Mesendoderm (in vitro differentiated cells): ENCODE results near the gene GSTM3.

ENCODE experiments used
- DNase-seq: peaks from one replicate; pipeline ENCODE4 v3.0.0; 2013
- H2AK5ac ChIP-seq: 2 replicates; pipeline ENCODE4 v1.6.1; 2013; ENCODE audit warnings: low read length, inconsistent platforms
- H2BK120ac ChIP-seq: 2 replicates; pipeline ENCODE4 v1.6.1; 2013; ENCODE audit warnings: low read depth, mild to moderate bottlenecking, low read length, moderate library complexity, mixed read lengths
- H2BK15ac ChIP-seq: replicated peaks from 2 replicates; pipeline ENCODE4 v1.6.1; 2013; ENCODE audit warnings: low read depth, mild to moderate bottlenecking, moderate library complexity
- H2BK5ac ChIP-seq: 2 replicates; pipeline ENCODE4 v1.6.1; 2013; ENCODE audit warnings: low read length, inconsistent platforms
- H3K18ac ChIP-seq: 2 replicates; pipeline ENCODE4 v1.6.1; 2013; ENCODE audit warnings: mild to moderate bottlenecking, low read length, mixed read lengths
- H3K23ac ChIP-seq: one replicate; pipeline ENCODE4 v1.6.1; 2013; ENCODE audit warnings: low read length
- H3K27ac ChIP-seq: 2 replicates; pipeline ENCODE4 v1.5.1; 2013; ENCODE audit warnings: low read depth, mild to moderate bottlenecking, inconsistent platforms, low read length, moderate library complexity
- H3K27me3 ChIP-seq: 2 replicates; pipeline ENCODE4 v1.6.1; 2013; ENCODE audit warnings: low read length, control low read depth, mild to moderate bottlenecking, inconsistent platforms; ENCODE audit not compliant: insufficient read depth, poor library complexity
- H3K36me3 ChIP-seq: 2 replicates; pipeline ENCODE4 v1.6.1; 2013; ENCODE audit warnings: low read length, inconsistent platforms; ENCODE audit not compliant: control insufficient read depth, insufficient read depth
- H3K4ac ChIP-seq: one replicate; pipeline ENCODE4 v1.6.1; 2013; ENCODE audit warnings: low read depth, mild to moderate bottlenecking, low read length, moderate library complexity
- H3K4me1 ChIP-seq: 2 replicates; pipeline ENCODE4 v1.6.1; 2013; ENCODE audit warnings: low read depth, low read length, inconsistent platforms; ENCODE audit not compliant: control insufficient read depth
- H3K4me2 ChIP-seq: 2 replicates; pipeline ENCODE4 v1.6.1; 2013; ENCODE audit warnings: low read length
- H3K4me3 ChIP-seq: 2 replicates; pipeline ENCODE4 v1.5.1; 2013; ENCODE audit warnings: mild to moderate bottlenecking, low read length
- H3K56ac ChIP-seq: one replicate; pipeline ENCODE4 v1.6.1; 2013; ENCODE audit warnings: low read length
- H3K79me1 ChIP-seq: 2 replicates; pipeline ENCODE4 v1.6.1; 2013; ENCODE audit warnings: low read length, inconsistent platforms
- H3K79me2 ChIP-seq: 2 replicates; pipeline ENCODE4 v1.6.1; 2013; ENCODE audit warnings: mild to moderate bottlenecking, low read length; ENCODE audit not compliant: control insufficient read depth, insufficient read depth
- H3K9ac ChIP-seq: 2 replicates; pipeline ENCODE4 v1.6.1; 2013; ENCODE audit warnings: low read length, inconsistent platforms
- H4K5ac ChIP-seq: one replicate; pipeline ENCODE4 v1.6.1; 2013; ENCODE audit warnings: low read length
- H4K8ac ChIP-seq: one replicate; pipeline ENCODE4 v1.6.1; 2013; ENCODE audit warnings: low read depth, mild to moderate bottlenecking, control low read depth, low read length, moderate library complexity
- WGBS: extraction: QIAGEN DNeasy Blood & Tissue Kit; methylation state at CpG from one replicate; pipeline ENCODE4 v1.1.7; 2013; ENCODE audit warnings: low lambda C conversion rate, missing lambda C conversion rate; ENCODE audit not compliant: insufficient coverage; ENCODE audit errors: extremely low coverage; 5-methylcytosine and 5-hydroxymethylcytosine counted together

GSTM3 gene

DNA sequence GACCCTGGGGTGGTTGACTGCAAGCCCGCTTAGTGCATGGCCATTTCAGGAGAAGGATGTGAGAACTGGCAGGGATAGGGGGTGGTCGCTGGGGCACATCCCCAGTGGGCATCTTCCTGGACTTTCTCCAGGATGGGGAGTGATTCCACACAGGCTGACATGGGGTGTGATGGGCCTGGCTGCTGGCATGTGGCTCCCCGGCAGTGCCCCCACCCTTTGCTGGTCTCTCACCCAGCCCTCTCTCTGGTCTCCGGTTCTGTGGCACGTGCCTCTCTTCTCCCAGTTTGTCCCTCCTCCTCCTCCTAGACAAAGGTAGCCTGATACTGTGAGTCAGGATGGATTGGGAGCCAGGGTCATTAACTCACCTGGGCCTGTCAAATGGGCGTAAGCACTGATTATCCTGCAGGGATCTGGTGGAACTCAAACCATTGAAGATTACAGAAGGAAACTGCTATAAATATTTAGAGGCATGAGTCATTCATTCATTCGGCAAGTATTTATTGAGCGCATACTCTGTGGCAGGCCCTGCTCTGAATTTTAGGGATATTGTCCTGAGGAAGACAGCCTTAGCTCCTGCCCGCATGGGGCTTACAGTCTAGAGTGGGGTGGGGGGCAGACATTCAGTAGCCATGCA lies 46.5 kb upstream of the GSTM3 start:
- no peak overlapping the region for H3K23ac ChIP-seq
- no peak overlapping the region for H3K56ac ChIP-seq
- H3K18ac ChIP-seq: no peak overlapping the region
- no peaks in the 10 kb centered on the region for H3K27me3 ChIP-seq
- no peak overlapping the region for H3K4me3 ChIP-seq
- H3K36me3 ChIP-seq: no peaks in the 10 kb centered on the region
- no peak overlapping the region for H3K9ac ChIP-seq
- H2AK5ac ChIP-seq: no peak overlapping the region
- no peak for DNase-seq
- H3K27ac ChIP-seq: no peak overlapping the region
- no peaks in the 10 kb centered on the region for H3K79me2 ChIP-seq
- no peak overlapping the region for H2BK120ac ChIP-seq
- H2BK5ac ChIP-seq: no peak overlapping the region
- H3K4ac ChIP-seq: no peak overlapping the region
- no peaks in the 10 kb centered on the region for H3K79me1 ChIP-seq
- no peak overlapping the region for H4K5ac ChIP-seq
- no peak overlapping the region for H4K8ac ChIP-seq
- no peak overlapping the region for H3K4me2 ChIP-seq
- WGBS: no CpG with 5 or more reads among the region's 9 CpGs
- peaks cover 9% of the 10 kb centered on the region for H3K4me1 ChIP-seq
- no peak overlapping the region for H2BK15ac ChIP-seq

DNA sequence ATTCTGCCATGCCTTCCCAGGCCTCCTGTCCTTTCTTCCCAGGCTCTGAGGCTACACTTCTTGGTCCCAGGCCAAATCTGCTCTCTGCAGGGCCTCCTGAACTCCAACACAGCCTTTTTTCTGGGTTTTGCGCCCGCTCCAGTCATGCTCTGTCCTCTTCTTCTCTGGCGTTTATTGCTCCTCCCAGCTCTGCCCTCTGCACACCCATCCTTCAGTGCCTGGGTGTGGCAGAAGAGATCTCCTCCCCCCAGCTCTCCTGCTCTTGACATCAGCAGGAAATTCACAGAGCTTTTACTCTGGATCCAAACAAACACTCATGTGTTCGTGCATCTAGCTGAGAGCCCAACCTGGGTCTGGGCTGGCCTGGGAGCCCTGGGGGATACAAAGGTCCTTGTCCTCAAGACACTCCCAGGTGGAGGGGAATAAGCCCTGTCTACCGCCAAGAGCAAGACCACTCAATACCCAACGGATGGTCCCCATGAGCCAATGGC lies 45.7 kb upstream of the GSTM3 start:
- Histone ChIP-seq H3K4ac (no peak overlapping the region), H3K4me3 (no peak overlapping the region), H2BK5ac (no peak overlapping the region), H3K27me3 (no peaks in the 10 kb centered on the region), H4K5ac (no peak overlapping the region), H3K23ac (no peak overlapping the region), H3K56ac (no peak overlapping the region), H3K36me3 (no peaks in the 10 kb centered on the region), H2BK120ac (no peak overlapping the region), H4K8ac (no peak overlapping the region), H3K9ac (no peak overlapping the region), H3K27ac (no peak overlapping the region), H3K79me1 (no peaks in the 10 kb centered on the region), H3K79me2 (no peaks in the 10 kb centered on the region), H3K4me2 (no peak overlapping the region), H3K18ac (no peak overlapping the region), H2AK5ac (no peak overlapping the region), H2BK15ac (no peak overlapping the region), H3K4me1 (peaks cover 5% of the 10 kb centered on the region)
- DNase-seq: no peak
- WGBS: no CpG with 5 or more reads among the region's 6 CpGs

DNA sequence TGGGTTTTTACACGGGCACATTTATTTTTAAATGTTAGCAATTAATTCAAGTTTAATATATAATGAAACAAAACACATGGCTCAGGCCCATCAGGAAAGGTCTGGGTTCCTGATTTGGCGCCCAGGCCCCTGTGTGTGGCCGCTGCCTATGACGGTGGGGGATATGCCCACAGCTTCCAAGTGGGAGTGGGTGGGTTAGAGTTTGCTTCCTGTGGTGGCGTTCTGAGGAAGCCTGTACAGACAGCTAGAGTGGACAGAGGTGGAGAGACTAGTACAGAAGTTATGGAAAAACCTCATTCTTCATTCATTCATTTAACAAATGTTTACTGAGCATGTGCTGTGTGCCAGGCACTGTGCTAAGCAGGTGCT lies 45.3 kb upstream of the GSTM3 start:
- Histone ChIP-seq H2AK5ac (no peak overlapping the region), H3K18ac (no peak overlapping the region), H3K4me2 (no peak overlapping the region), H2BK120ac (no peak overlapping the region), H3K9ac (no peak overlapping the region), H4K8ac (no peak overlapping the region), H3K27me3 (no peaks in the 10 kb centered on the region), H2BK15ac (no peak overlapping the region), H3K4ac (no peak overlapping the region), H3K79me1 (no peaks in the 10 kb centered on the region), H3K56ac (no peak overlapping the region), H3K4me1 (peaks cover 3% of the 10 kb centered on the region), H2BK5ac (no peak overlapping the region), H3K79me2 (no peaks in the 10 kb centered on the region), H3K27ac (no peak overlapping the region), H4K5ac (no peak overlapping the region), H3K23ac (no peak overlapping the region), H3K4me3 (no peak overlapping the region), H3K36me3 (no peaks in the 10 kb centered on the region)
- no peak for DNase-seq
- no CpG with 5 or more reads among the region's 5 CpGs for WGBS

DNA sequence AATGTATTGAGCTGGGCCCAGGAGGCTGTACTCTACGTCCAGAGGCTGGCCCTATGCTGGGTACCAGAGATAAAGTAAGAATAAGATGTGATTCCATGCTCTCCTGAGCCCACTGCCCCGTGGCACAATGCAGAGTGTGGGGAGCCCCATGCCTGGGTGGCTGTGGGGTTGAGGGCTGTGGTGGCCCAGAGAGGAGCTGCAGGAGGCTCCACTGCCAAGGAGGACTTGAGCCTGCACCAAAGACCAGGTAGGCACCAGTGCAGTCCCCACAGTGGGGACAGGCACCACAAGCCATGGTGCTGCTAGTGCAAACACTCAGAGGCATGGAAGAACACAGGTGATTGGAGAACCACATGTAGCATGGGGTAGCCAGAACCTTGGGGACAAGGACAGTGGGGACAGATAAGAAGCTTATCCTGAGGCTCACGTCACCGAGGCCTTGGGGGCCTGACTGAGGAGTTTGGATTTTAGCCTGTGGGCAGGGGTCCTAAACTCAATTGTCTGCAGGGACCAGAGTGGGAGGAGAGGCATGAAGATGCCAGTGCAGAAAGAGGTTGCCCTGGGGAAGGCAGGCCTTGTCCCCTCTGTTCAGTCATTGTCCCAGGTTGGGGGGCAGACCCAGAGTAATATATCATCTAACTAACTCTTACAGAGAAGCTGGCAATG lies 44.7 kb upstream of the GSTM3 start:
- Histone ChIP-seq H3K4me3 (no peak overlapping the region), H3K56ac (no peak overlapping the region), H3K4ac (no peak overlapping the region), H4K8ac (no peak overlapping the region), H3K36me3 (no peaks in the 10 kb centered on the region), H3K23ac (no peak overlapping the region), H3K4me1 (peaks cover 3% of the 10 kb centered on the region), H2BK120ac (no peak overlapping the region), H2BK15ac (no peak overlapping the region), H3K79me1 (no peaks in the 10 kb centered on the region), H3K27me3 (no peaks in the 10 kb centered on the region), H3K27ac (no peak overlapping the region), H3K4me2 (no peak overlapping the region), H3K18ac (no peak overlapping the region), H4K5ac (no peak overlapping the region), H3K9ac (no peak overlapping the region), H2AK5ac (no peak overlapping the region), H2BK5ac (no peak overlapping the region), H3K79me2 (no peaks in the 10 kb centered on the region)
- WGBS: no CpG with 5 or more reads among the region's 4 CpGs
- no peak for DNase-seq

DNA sequence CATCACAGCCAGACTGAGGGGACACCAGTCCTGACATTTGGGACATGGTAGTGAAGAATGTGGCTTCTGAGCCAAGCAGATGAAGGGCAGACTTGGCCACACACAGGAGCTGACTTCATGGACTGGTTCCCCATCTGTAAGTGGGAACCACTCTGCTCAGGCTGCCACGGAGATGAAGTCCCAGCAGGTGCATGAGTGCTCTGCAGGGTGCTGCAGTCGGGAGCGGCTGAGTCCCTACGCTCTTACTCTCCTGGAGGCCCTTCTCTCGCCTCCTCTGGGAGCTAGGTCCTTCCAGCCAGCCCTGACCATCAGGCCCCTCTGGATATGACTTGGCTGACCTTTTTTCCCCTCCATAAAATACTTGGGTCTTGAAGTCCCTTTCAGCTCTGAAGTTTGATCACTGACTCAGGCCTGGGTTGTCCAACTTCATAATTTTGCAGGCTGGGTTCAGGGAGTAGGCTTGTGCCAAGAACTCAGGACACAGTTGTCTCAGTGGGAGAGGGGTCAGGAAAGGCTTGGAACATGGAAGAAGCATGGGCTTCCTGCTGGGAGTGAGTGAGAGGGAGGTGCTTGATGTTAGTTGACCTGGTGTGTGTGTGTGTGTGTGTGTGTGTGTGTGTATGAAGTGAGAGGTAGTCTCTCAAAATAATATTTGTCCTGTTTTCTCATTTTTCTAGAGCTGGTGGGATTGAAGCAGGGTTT lies 43.9 kb upstream of the GSTM3 start:
- Histone ChIP-seq H2AK5ac (no peak overlapping the region), H2BK5ac (no peak overlapping the region), H3K4ac (no peak overlapping the region), H2BK120ac (no peak overlapping the region), H3K27ac (no peak overlapping the region), H4K8ac (no peak overlapping the region), H3K23ac (no peak overlapping the region), H3K36me3 (no peaks in the 10 kb centered on the region), H2BK15ac (no peak overlapping the region), H3K9ac (no peak overlapping the region), H3K4me1 (peaks cover 3% of the 10 kb centered on the region), H3K56ac (no peak overlapping the region), H3K79me1 (no peaks in the 10 kb centered on the region), H3K4me3 (no peak overlapping the region), H3K18ac (no peak overlapping the region), H4K5ac (no peak overlapping the region), H3K79me2 (no peaks in the 10 kb centered on the region), H3K27me3 (no peaks in the 10 kb centered on the region), H3K4me2 (no peak overlapping the region)
- WGBS: no CpG with 5 or more reads among the region's 5 CpGs
- no peak for DNase-seq
